GM06990 (cell line): ENCODE results near the gene ZNF726.
"Not testable (repeated sequence)": the region's sequence is repeated elsewhere in the genome, so short reads cannot be mapped to it uniquely, and the experiment has no call there.

Source experiments
- DNase-seq: peaks from one replicate; pipeline ENCODE4 v3.0.0-alpha.2; 2011; ENCODE audit not compliant: insufficient read length; ENCODE audit errors: extremely low read depth
- H3K27me3 ChIP-seq: replicated peaks from 2 replicates; pipeline ENCODE4 v1.6.0; 2011; ENCODE audit warnings: low read length; ENCODE audit not compliant: control insufficient read depth, insufficient read depth
- H3K36me3 ChIP-seq: 2 replicates; pipeline ENCODE4 v1.5.1; 2011; ENCODE audit warnings: low read length; ENCODE audit not compliant: control insufficient read depth, insufficient read depth
- H3K4me3 ChIP-seq: replicated peaks from 2 replicates; pipeline ENCODE4 v1.5.1; 2011; ENCODE audit warnings: low read depth, mild to moderate bottlenecking, control low read depth, low read length
- CTCF ChIP-seq: IDR thresholded peaks from 2 replicates; pipeline ENCODE4 v1.5.1; 2011; ENCODE audit warnings: low read length, control low read depth, mild to moderate bottlenecking, inconsistent platforms; ENCODE audit not compliant: insufficient read depth, poor library complexity, severe bottlenecking

Gene ZNF726

GRCh38 chr19:23969630-23970029 is 54.9 kb downstream of the ZNF726 start:
- Histone ChIP-seq H3K27me3 (no peaks in the 10 kb centered on the region), H3K4me3 (no peak overlapping the region), H3K36me3 (no peaks in the 10 kb centered on the region)
- no peak for DNase-seq
- TF ChIP-seq CTCF = no peak

GRCh38 chr19:23971598-23971997 is 56.9 kb downstream of the ZNF726 start:
- no peak for DNase-seq
- no peak for TF ChIP-seq CTCF
- H3K27me3 ChIP-seq = no peaks in the 10 kb centered on the region
- no peaks in the 10 kb centered on the region for H3K36me3 ChIP-seq
- H3K4me3 ChIP-seq = no peak overlapping the region

- TF ChIP-seq CTCF = no peak
- DNase-seq = no peak
- H3K36me3 ChIP-seq = no peaks in the 10 kb centered on the region
- no peaks in the 10 kb centered on the region for H3K27me3 ChIP-seq
- no peak overlapping the region for H3K4me3 ChIP-seq
Observed at GRCh38 chr19:23972161-23972560, 57.5 kb downstream of the ZNF726 start.

- Histone ChIP-seq H3K36me3 (no peaks in the 10 kb centered on the region), H3K27me3 (no peaks in the 10 kb centered on the region), H3K4me3 (no peak overlapping the region)
- TF ChIP-seq CTCF = no peak
- DNase-seq = no peak
Observed at GRCh38 chr19:23974941-23975340, 60.3 kb downstream of the ZNF726 start.

- H3K27me3 ChIP-seq, H3K4me3 ChIP-seq, DNase-seq, H3K36me3 ChIP-seq: not testable (repeated sequence)
Observed at GRCh38 chr19:23976631-23977030, 61.9 kb downstream of the ZNF726 start.

- not testable (repeated sequence) for H3K4me3 ChIP-seq, H3K27me3 ChIP-seq, H3K36me3 ChIP-seq, DNase-seq
Observed at GRCh38 chr19:23977256-23977655, 62.6 kb downstream of the ZNF726 start.

GRCh38 chr19:23978068-23978467 is 63.4 kb downstream of the ZNF726 start:
- Histone ChIP-seq H3K4me3 (no peak overlapping the region), H3K27me3 (no peaks in the 10 kb centered on the region), H3K36me3 (no peaks in the 10 kb centered on the region)
- DNase-seq = no peak
- TF ChIP-seq CTCF = no peak
